GM18867 (cell line): ENCODE results near the gene POU2F1.
"Not testable (repeated sequence)": the region's sequence is repeated elsewhere in the genome, so short reads cannot be mapped to it uniquely, and the experiment has no call there.

Source experiments
- ATAC-seq: cut with Tn5 transposase; IDR thresholded peaks from one replicate; pipeline ENCODE4 v1.9.1; 2021; ENCODE audit warnings: mild to moderate bottlenecking, moderate library complexity; ENCODE audit not compliant: unreplicated experiment

The POU2F1 gene

GRCh38 chr1:167229719-167230385, 9.2 kb downstream of the POU2F1 start:
- no peak for ATAC-seq

GRCh38 chr1:167230437-167230836, 9.8 kb downstream of the POU2F1 start:
- ATAC-seq, result no peak

- ATAC-seq, result no peak
These were observed 11.3 kb downstream of the POU2F1 start for GRCh38 chr1:167231873-167232450.

DNA sequence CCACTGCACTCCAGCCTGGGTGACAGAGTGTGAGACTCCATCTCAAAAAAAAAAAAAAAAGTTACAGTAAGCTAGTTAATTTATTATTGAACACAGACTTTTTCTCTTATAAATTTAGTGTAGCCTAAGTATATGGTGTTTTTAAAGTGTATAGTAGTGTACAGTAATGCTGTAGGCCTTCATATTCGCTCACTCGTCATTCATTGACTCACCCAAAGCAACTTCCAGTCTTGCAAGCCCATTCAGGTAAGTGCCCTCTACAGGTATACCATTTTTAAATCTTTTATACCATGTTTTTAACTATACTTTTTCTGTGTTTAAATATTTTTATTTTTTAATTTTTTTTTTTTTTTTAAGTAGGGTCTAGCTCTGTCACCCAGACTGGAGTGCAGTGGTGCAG, 12.1 kb downstream of the POU2F1 start:
- ATAC-seq, result no peak

- no peak for ATAC-seq
These were observed 12.7 kb downstream of the POU2F1 start for GRCh38 chr1:167233373-167233772.

DNA sequence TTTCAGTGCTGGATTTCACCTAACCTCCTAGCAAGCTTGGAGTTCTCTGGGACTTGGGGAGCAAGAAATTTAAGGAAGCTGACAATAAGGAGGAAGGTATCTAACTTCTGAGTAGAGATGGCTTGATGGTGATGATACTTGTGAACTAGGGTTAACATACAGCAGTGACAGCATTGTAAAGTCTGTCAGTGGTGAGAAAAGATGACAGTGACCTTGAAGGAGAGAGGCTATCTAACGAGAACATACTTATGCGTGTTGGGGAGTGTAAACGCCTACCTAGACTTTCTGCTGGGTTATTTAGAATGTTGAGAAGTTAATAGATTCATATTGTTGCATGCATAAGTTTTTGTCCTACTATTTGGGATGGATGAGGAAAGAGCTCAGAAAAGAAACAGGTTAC, 16.3 kb downstream of the POU2F1 start:
- no peak for ATAC-seq

DNA sequence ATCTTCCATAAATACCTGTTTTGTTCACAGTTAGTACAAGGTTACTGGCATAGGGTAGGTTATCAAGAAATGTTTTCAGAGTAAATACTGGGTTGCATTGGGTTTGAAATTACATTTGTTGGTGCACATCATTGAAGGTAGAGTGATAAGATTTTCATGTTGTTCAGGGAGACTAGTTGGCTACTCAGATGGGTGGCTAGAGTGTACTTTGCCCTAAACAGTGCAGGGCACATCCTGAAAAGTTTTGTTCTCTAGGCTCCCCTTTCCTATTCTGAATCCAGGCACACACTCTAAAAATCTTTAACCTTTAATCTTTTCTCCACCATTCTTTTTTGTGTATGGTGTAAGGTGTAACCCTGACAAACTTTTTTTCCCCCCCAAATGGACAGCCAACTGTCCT, 18.0 kb downstream of the POU2F1 start:
- ATAC-seq, result no peak

DNA sequence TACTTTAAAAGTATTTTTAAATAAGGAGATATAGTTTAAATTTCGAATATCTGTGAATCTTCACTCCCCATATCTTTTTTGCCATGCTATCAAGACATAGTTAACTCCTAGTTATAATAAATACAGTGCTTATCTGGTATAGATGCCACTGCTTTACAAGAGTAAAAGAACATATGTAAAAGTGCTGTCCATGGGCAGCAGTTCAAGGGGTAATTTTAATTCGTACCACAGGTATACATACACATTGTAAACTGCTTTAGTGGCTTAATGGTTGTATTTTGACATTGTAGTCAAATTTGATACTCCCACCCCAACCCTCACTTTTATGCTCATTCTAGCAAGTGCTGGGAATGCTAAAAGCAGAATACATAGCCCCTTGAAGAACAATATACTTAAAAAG, 18.6 kb downstream of the POU2F1 start:
- ATAC-seq, result no peak

DNA sequence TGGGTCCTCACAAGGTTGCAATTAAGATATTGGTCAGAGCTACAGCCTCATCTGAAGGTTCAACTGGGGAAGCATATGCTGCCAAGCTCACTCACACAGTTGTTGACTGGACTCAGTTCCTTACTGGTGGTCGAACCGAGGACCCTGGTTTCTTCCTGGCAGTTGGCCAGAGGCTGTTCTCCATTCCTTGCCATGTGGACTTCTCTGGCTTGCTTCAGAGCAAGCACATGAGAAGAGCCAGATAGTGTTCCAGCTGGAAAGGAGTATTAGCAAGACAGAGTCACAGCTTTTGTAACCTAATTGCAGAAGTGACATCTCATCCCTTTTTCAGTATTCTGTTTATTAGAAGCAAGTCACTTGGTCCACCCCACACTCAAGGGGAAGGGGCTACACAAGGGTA, 23.6 kb downstream of the POU2F1 start:
- ATAC-seq, result no peak

DNA sequence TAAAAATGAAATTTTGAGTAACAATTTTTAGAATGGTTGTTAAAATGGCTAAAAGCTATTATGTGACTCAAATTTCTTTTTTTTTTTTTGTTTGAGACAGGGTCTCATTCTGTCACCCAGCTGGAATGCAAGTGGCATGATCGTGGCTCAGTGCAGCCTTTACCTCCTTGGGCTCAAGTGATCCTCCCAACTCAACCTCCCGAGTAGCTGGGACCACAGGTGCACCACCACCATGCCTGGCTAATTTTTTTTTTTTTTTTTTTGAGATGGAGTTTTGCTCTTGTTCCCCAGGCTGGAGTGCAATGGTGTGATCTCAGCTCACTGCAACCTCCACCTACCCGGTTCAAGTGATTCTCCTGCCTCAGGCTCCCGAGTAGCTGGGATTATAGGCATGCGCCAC, 24.5 kb downstream of the POU2F1 start:
- not testable (repeated sequence) for ATAC-seq

- ATAC-seq, result no peak
These were observed 26.3 kb downstream of the POU2F1 start for GRCh38 chr1:167246971-167247370.

- no peak for ATAC-seq
These were observed 27.1 kb downstream of the POU2F1 start for GRCh38 chr1:167247754-167248153.

- ATAC-seq, result no peak
These were observed 28.3 kb downstream of the POU2F1 start for GRCh38 chr1:167248707-167249642.

DNA sequence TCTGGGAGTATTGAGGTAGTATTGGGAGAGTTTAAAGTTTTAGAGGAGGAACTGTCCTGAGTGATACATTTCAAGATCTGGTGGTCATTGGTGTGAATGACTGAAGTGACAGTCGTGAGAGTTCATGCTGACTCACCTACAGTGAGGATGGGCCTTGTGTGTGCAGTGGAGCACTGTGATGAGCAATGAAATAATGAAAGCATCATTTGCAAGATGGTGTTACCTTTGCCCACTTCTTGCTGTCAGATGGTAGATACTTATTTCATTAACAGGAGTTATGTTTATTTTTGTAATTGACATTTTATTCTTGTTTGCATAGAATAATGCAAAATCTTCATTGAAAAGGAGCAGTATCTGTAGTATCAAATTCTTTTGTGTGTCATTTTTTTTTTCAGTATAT, 29.0 kb downstream of the POU2F1 start:
- ATAC-seq, result peak; percentile 76

- no peak for ATAC-seq
These were observed 29.8 kb downstream of the POU2F1 start for GRCh38 chr1:167250482-167250881.

DNA sequence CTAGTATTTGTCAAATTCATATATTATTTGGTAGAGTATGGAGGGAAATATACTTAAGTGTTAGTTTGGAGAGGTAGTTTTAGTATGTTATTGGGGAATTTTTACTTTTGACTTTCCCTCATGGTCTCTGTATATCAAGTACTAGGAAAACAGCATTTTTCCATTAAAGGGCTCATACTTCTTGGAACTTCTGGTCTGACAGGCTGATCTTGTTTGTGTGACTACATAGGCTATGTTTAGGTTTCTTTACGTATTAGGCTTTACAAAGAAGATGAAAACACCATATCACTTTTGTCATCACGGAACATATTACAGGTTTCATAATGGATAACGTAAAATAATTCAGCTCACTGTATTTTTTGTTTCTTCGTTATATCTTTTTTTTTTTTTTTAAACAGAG, 30.8 kb downstream of the POU2F1 start:
- ATAC-seq, result no peak

GRCh38 chr1:167252986-167253385, 32.3 kb downstream of the POU2F1 start:
- no peak for ATAC-seq

- ATAC-seq, result no peak
These were observed 38.2 kb downstream of the POU2F1 start for GRCh38 chr1:167258858-167259257.

GRCh38 chr1:167262836-167263235, 42.1 kb downstream of the POU2F1 start:
- ATAC-seq, result no peak

- ATAC-seq, result no peak
These were observed 42.7 kb downstream of the POU2F1 start for GRCh38 chr1:167263344-167263743.

DNA sequence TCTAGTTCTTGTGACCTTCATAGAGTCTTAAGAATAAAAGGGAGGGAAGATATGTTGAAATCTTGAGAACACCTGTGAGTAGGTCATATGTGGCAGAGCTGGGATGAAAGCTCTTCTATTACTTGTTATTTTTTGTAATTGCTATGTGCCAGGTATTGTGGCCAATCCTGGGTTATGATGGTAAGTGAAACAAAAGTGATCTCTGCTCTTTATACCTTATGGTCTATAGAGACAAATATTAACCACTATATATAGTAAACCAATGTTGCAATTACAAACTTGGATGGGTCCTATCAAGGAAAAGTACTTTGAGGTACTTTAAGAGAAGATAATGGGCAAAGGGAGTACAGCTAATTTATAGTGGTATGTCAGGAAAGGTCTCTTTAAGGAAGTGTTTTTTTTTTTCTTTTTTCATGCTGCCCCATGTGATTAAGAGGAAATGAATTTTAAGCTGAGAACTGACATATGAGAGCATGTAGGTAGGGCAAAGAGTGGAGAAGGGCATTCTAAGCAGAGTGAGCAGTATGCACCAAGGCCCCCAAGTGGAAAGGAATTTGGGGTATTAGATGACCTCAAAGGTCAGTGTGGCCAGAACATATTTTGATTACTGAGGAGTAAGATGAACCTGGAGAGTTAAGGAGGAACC, 43.3 kb downstream of the POU2F1 start:
- ATAC-seq, result peak; percentile 41
